ENCODE results near the gene ABCB8.

Gene ABCB8

GRCh38 chr7:151079199-151079910 is 51.1 kb downstream of the ABCB8 start:
- DNase-seq = no peak
- TF ChIP-seq POLR2A (IDR thresholded peaks at IDR 0.05; ENCODE audit: low read length) = no peak
- no peak for TF ChIP-seq GATA1 (IDR thresholded peaks at IDR 0.05; ENCODE audit: low read depth, low read length)

DNA sequence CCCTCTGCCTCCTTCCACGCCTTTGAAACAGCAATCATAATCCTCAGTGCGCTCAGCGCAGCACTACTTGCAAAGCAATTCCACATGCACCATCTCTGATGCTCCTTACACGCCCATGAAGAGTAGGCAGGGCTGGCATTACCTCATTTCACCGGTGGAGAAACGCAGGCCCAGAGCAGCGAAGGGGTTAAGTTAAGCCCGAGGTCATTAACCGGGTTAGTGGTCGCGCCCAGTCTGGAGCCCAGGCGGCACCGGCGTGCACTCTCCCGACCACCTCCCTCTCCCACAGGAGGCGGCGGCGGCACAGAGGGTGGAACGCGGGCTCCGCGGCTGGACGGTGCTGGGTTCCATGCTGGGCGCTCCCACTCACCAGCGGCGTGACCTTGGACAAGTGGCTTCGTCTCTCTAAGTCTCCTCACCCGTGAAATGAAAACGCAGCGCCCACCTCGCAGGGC is 51.8 kb downstream of the ABCB8 start:
- TF ChIP-seq POLR2A (IDR thresholded peaks at IDR 0.05; ENCODE audit: low read length) (no peak), GATA1 (IDR thresholded peaks at IDR 0.05; ENCODE audit: low read depth, low read length) (no peak)
- peak; percentile 67 to 75 for DNase-seq

GRCh38 chr7:151080522-151081169 is 52.4 kb downstream of the ABCB8 start, which contains the start of gene FASTK:
Gene FASTK, minus strand, starts transcription at chr7:151080809. Its CDS starts 43 bp downstream, at chr7:151080766.
- TF ChIP-seq GATA1 (IDR thresholded peaks at IDR 0.05; ENCODE audit: low read depth, low read length) (no peak), POLR2A (IDR thresholded peaks at IDR 0.05; ENCODE audit: low read length) (peak; percentile 78)
- peak; percentile 92 to 95 for DNase-seq

DNA sequence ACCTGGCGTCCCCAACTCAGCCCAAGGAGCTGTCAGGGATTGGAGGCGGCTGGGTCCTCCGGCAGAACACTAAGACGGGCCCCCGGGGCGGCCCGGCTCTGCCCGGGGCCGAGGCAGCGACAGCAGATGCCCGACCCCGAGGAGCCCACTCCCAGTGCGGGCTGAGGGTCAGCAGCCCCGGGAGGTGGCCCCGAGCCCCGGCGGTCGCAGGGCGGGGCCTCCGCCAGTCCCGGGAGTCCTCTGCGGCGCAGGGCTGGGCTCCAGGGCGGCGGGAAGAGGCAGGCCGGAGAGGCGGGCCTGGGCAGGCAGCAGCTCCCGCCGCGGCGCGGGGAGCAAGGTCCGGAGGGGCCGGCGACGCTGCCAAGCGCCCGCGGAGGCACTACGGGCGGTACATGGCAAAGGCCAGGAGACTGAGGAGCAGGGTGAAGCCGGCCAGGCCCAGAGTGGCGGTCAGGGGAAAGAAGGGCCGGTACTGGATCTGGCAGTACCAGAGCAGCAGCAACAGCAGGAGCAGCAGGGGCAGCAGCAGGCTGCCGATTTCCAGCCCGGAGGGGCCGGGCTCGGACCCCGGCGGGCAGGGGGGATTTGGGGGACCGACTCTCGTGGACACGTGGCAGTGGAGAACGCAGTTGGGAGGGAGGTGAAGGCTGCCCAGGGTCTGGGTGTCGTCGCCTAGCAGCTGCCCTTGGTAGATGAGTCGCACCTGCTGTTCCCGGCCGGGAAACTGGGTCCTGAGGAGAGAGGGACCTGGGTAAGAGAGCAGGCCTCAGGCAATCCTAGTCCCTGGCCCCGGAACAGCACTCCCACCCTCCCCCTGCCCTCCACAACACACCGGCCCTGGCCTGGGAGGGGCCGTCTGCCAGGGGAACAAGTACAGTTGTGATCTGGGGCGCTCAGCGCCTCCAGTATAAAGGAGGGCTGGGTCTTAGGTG is 53.2 kb downstream of the ABCB8 start:
- DNase-seq = no peak
- TF ChIP-seq POLR2A (IDR thresholded peaks at IDR 0.05; ENCODE audit: low read length) (peak; percentile 4), GATA1 (IDR thresholded peaks at IDR 0.05; ENCODE audit: low read depth, low read length) (no peak)

DNA sequence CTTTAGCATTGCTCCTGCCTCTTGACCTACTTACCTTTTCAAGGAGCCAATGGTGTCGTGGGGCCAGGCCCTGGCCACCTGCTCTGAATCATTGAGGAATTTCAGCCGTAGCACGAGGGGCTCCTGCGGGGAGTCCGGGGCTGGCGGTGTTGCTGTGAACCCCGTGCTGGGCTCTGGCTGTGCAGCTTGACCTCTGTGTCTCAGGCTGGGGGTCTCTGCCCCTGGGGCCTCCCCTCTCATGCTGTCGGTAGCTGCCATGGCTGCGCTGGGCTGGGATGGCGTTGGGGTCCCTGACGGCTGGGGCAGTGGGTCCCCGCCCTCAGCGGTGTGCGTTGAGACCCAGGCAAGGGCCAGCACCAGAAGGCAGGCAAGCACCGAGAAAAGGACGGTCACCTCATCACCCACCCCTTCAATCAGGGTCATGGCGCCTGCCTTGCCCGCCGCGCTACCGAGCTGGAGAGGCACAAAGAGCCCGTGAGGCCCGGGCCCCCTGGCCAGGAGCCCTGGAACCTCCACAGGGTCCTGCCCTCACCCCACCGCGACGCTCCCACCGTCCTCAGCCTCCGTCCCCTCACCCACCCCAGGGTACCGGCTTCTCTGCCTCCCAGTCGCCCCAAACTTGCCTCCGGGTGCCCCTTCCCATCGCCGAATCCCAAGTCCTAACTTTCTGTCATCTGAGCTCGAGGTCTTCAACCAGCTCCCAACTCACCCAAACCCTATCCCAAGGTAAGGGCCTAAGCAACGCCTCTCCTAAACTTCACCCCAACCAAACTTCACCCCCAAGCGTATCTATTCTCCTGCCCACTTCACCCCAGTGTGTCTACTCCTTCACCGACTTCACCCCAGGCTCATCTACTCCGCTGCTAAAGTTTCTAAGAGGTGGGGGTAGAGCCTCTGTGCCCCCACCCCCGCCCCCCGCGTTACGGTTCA is 54.2 kb downstream of the ABCB8 start:
- no peak for DNase-seq
- TF ChIP-seq POLR2A (IDR thresholded peaks at IDR 0.05; ENCODE audit: low read length) = no peak
- TF ChIP-seq GATA1 (IDR thresholded peaks at IDR 0.05; ENCODE audit: low read depth, low read length) = no peak

DNA sequence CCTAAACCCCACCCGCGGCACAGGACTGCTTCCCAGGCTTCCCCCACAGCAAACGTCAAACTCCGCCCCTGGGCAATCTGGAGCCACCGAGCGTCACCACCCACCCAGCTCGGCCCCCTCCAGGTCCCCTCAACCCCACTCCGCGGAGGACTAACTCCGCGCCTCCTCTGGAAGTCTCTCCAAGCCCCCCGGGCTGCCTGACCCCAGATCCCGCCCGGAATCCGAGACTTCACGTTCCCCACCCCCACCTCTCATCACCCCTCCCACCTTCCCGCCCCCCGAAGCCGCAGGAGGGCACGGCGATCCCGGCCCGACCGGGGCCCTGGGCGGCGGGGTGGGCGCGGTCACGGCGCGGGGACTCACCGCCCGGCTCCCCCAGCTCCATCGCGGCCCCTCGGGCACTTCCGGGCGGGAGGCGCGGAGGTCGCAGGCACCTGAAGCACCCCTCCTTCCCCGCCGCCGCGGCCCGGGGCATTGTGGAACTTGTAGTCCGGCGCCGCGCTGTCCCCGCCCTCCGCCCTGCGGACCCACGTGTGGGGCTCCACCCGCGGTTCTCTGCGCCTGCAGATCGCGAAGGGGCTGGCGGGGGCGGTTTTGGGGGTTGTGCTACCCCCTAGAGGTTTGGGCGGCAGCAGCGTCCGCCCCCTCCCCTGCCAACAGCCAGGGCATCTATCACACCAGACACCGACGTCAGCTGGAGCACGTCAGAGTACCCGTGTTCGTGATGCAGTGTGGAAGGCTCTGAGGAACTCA is 55.0 kb downstream of the ABCB8 start, which contains the start of gene TMUB1:
TSS of gene TMUB1 (minus strand) at position 423 of the 753 bp plus-strand sequence. CDS start 930 bp downstream, outside the sequence.
- peak; percentile 74 to 82 for DNase-seq
- TF ChIP-seq GATA1 (IDR thresholded peaks at IDR 0.05; ENCODE audit: low read depth, low read length) = no peak
- no peak for TF ChIP-seq POLR2A (IDR thresholded peaks at IDR 0.05; ENCODE audit: low read length)

GRCh38 chr7:151083824-151084160 is 55.5 kb downstream of the ABCB8 start:
- DNase-seq = no peak
- TF ChIP-seq GATA1 (IDR thresholded peaks at IDR 0.05; ENCODE audit: low read depth, low read length) (no peak), POLR2A (IDR thresholded peaks at IDR 0.05; ENCODE audit: low read length) (no peak)

DNA sequence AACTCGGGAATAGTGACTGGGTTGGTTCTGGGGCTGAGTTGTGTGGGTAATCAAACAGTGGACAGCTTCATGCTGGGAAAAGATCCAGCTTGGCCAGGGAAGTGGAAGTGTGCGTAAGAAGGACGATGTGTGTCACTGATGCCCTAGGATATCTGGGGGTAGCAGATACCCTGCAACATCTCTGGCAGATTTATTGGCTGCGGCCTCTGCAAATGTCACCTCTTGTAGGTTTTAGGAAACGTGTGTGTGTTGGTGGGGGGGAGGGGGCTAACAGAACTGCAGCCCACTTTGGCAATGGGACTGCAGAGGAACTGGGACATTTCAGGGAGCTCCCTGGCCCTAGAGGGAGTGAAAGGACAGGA is 57.1 kb downstream of the ABCB8 start:
- DNase-seq = no peak

GRCh38 chr7:151085691-151086620 is 57.7 kb downstream of the ABCB8 start, which contains the start of gene AGAP3:
Gene AGAP3, plus strand, starts transcription at chr7:151086475. Its CDS starts 267 bp downstream, at chr7:151086742.
- TF ChIP-seq GATA1 (IDR thresholded peaks at IDR 0.05; ENCODE audit: low read depth, low read length) (no peak), POLR2A (IDR thresholded peaks at IDR 0.05; ENCODE audit: low read length) (peak; percentile 51)
- peak; percentile 81 for DNase-seq

More for the DNA sequence above, 57.1 kb downstream of the ABCB8 start:
- TF ChIP-seq GATA1 (IDR thresholded peaks at IDR 0.05; ENCODE audit: low read depth, low read length) (no peak), POLR2A (IDR thresholded peaks at IDR 0.05; ENCODE audit: low read length) (no peak)

DNA sequence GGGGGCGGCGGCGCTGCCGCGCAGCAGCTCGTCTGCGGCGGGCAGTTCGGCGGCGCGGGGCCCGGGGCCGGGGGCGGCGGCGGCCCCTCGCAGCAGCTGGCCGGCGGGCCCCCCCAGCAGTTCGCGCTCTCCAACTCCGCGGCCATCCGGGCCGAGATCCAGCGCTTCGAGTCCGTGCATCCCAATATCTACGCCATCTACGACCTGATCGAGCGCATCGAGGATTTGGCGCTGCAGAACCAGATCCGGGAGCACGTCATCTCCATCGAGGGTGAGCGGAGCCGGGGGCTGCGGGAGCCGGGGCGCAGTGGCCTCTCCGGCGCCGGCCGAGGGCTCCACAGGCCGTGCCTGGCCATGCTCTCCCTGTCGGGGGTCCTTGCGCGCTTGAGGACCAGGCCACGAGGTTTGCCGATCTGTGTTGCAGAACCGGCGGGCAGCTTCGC is 58.6 kb downstream of the ABCB8 start:
- TF ChIP-seq GATA1 (IDR thresholded peaks at IDR 0.05; ENCODE audit: low read depth, low read length) (no peak), POLR2A (IDR thresholded peaks at IDR 0.05; ENCODE audit: low read length) (no peak)
- DNase-seq = peak; percentile 61 to 67
